DOHH2 (cell line): Measurements from ENCODE around the gene GALNT14.

ENCODE experiments used
- H3F3A ChIP-seq: fragments of 200-600 bp; sonication (generic), shearing (Covaris generic); 2 replicates; pipeline ENCODE4 v1.6.0; 2016; ENCODE audit warnings: antibody characterized with exemption, mild to moderate bottlenecking; ENCODE audit not compliant: control insufficient read depth, insufficient read depth
- H3K27ac ChIP-seq: fragments of 200-600 bp; sonication (generic); 2 replicates; pipeline ENCODE4 v1.5.1; 2014; ENCODE audit warnings: low read depth, mild to moderate bottlenecking, low read length, moderate library complexity
- H3K27me3 ChIP-seq: fragments of 200-600 bp; sonication (generic); 2 replicates; pipeline ENCODE4 v1.6.1; 2014; ENCODE audit warnings: mild to moderate bottlenecking, low read length, mixed read lengths; ENCODE audit not compliant: control insufficient read depth
- H3K36me3 ChIP-seq: fragments of 200-600 bp; sonication (generic); 2 replicates; pipeline ENCODE4 v1.6.1; 2014; ENCODE audit warnings: mild to moderate bottlenecking, low read length, moderate library complexity, mixed read lengths; ENCODE audit not compliant: control insufficient read depth
- H3K4me1 ChIP-seq: fragments of 200-600 bp; sonication (generic); 2 replicates; pipeline ENCODE4 v1.6.1; 2014; ENCODE audit warnings: mild to moderate bottlenecking, low read length, mixed read lengths; ENCODE audit not compliant: control insufficient read depth
- H3K4me2 ChIP-seq: fragments of 200-600 bp; sonication (generic); 2 replicates; pipeline ENCODE4 v1.6.0; 2014; ENCODE audit warnings: mild to moderate bottlenecking, low read length, moderate library complexity
- H3K4me3 ChIP-seq: fragments of 200-600 bp; sonication (generic); 2 replicates; pipeline ENCODE4 v1.5.1; 2014; ENCODE audit warnings: mild to moderate bottlenecking, low read length, mixed read lengths
- H3K79me2 ChIP-seq: fragments of 200-600 bp; sonication (generic); 2 replicates; pipeline ENCODE4 v1.6.1; 2014; ENCODE audit warnings: mild to moderate bottlenecking, low read length, mixed read lengths; ENCODE audit not compliant: control insufficient read depth
- H3K9me2 ChIP-seq: fragments of 200-600 bp; sonication (generic); replicated peaks from 2 replicates; pipeline ENCODE4 v1.6.1; 2014; ENCODE audit warnings: mild to moderate bottlenecking, low read length, mixed read lengths; ENCODE audit not compliant: control insufficient read depth
- H3K9me3 ChIP-seq: fragments of 200-600 bp; sonication (generic); 2 replicates; pipeline ENCODE4 v1.6.1; 2014; ENCODE audit warnings: antibody characterized with exemption, low read length, mixed read lengths; ENCODE audit not compliant: control insufficient read depth, insufficient read depth
- H4K20me1 ChIP-seq: fragments of 200-600 bp; sonication (generic); 2 replicates; pipeline ENCODE4 v1.6.0; 2014; ENCODE audit warnings: low read depth, mild to moderate bottlenecking, antibody characterized with exemption, low read length, moderate library complexity; ENCODE audit not compliant: control insufficient read depth, insufficient read depth
- EZH2phosphoT487 ChIP-seq: fragments of 200-600 bp; sonication (generic); IDR thresholded peaks from 2 replicates; pipeline ENCODE4 v1.6.1; 2017; ENCODE audit warnings: borderline replicate concordance, mild to moderate bottlenecking, antibody characterized with exemption, low read length, moderate library complexity, mixed read lengths
- TF ChIP-seq, protein P1 (sequence below): fragments of 200-600 bp; sonication (generic); IDR thresholded peaks from one replicate; pipeline ENCODE4 v1.5.1; 2014; ENCODE audit warnings: antibody characterized with exemption, mild to moderate bottlenecking, low read depth, low read length; ENCODE audit not compliant: poor library complexity, severe bottlenecking

GALNT14 gene

DNA sequence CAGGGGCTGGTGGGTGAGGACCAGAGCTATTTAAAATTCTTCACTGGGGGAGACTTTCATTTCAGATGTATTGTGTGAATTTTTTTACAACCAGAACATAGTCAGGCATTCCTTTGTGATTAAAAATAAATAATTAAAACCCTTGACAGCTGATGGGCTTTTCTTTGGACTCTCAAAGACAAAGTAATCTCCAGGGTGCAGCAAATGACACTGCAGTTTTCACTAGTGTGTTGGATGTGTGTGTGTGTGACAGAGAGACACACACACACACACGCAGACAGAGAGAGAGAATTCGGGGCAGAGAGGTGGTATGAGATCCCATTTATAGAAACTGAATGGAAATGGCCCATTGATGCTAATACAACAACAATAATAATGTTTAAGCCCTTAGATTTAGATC is 10.3 kb upstream of the GALNT14 start:
- Histone ChIP-seq H3K9me2 (no peaks in the 10 kb centered on the region), H3K27ac (no peak overlapping the region), H3K4me1 (peaks cover 21% of the 10 kb centered on the region), H3F3A (no peaks in the 10 kb centered on the region), H3K9me3 (no peaks in the 10 kb centered on the region), H3K79me2 (no peaks in the 10 kb centered on the region), H3K27me3 (no peaks in the 10 kb centered on the region), H3K36me3 (no peaks in the 10 kb centered on the region), H3K4me3 (no peak overlapping the region), H4K20me1 (no peaks in the 10 kb centered on the region), H3K4me2 (no peak overlapping the region)
- no peak for TF ChIP-seq EZH2phosphoT487
- TF ChIP-seq, protein P1, sequence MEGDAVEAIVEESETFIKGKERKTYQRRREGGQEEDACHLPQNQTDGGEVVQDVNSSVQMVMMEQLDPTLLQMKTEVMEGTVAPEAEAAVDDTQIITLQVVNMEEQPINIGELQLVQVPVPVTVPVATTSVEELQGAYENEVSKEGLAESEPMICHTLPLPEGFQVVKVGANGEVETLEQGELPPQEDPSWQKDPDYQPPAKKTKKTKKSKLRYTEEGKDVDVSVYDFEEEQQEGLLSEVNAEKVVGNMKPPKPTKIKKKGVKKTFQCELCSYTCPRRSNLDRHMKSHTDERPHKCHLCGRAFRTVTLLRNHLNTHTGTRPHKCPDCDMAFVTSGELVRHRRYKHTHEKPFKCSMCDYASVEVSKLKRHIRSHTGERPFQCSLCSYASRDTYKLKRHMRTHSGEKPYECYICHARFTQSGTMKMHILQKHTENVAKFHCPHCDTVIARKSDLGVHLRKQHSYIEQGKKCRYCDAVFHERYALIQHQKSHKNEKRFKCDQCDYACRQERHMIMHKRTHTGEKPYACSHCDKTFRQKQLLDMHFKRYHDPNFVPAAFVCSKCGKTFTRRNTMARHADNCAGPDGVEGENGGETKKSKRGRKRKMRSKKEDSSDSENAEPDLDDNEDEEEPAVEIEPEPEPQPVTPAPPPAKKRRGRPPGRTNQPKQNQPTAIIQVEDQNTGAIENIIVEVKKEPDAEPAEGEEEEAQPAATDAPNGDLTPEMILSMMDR = no peak

DNA sequence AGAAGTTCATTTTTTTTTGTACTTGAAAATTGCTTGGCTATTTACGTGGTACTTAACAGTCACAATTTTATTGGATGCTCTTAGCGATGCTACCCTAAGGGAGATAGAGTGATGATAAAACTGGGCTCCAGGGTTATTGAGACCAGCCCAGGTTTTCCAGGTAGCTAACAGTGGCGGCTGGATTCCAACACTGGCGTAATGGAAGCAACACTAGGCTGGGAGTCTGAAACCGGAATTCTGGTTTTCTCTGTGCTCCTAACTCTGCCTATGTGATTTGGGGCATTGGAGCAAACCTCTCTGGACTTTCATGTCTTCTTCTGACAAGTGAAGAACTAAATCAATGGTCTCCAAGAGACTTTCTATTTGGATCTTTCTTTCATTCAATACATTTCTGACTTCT is 9.4 kb upstream of the GALNT14 start:
- no peaks in the 10 kb centered on the region for H4K20me1 ChIP-seq
- no peaks in the 10 kb centered on the region for H3K27me3 ChIP-seq
- H3K4me1 ChIP-seq = peaks cover 12% of the 10 kb centered on the region
- H3K9me3 ChIP-seq = no peaks in the 10 kb centered on the region
- H3K36me3 ChIP-seq = no peaks in the 10 kb centered on the region
- H3K79me2 ChIP-seq = no peaks in the 10 kb centered on the region
- no peak overlapping the region for H3K27ac ChIP-seq
- no peaks in the 10 kb centered on the region for H3K9me2 ChIP-seq
- no peaks in the 10 kb centered on the region for H3F3A ChIP-seq
- TF ChIP-seq EZH2phosphoT487 = no peak
- TF ChIP-seq, protein P1 = no peak
- H3K4me2 ChIP-seq = no peak overlapping the region
- no peak overlapping the region for H3K4me3 ChIP-seq

DNA sequence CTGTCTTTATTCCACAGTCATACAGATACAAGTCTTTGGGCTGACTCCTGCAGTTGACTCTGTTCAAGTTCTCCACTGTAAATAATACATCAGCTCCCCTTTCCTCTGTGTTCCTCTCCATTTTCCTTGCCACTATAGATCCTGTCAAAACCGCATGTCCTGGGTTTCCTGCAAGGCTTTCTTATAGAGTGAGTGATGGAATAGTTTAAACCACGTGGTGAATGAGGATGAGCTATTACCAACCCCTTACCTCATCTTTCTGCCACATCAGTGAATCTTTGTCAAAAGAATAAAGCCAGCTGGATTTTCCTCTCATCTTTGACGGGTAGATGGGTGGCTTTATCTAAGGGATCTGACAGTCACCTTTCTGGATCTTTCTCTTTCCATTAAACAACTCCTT is 3.9 kb upstream of the GALNT14 start:
- Histone ChIP-seq H3K27ac (no peak overlapping the region), H3K36me3 (no peaks in the 10 kb centered on the region), H3K4me1 (peaks cover 16% of the 10 kb centered on the region), H3K79me2 (no peaks in the 10 kb centered on the region), H3K9me3 (no peaks in the 10 kb centered on the region), H3K4me3 (no peak overlapping the region), H3F3A (no peaks in the 10 kb centered on the region), H3K9me2 (no peaks in the 10 kb centered on the region), H3K27me3 (peaks cover 26% of the 10 kb centered on the region), H3K4me2 (no peak overlapping the region), H4K20me1 (0 out of 2 replicates have a peak, but pooled peaks cover 3% of the 10 kb centered on the region)
- TF ChIP-seq, protein P1 = no peak
- no peak for TF ChIP-seq EZH2phosphoT487
